ENCODE data around the gene PTPRO.

- no peak for TF ChIP-seq CTCF (IDR thresholded peaks at IDR 0.05)
- TF ChIP-seq POLR2A (IDR thresholded peaks at IDR 0.05), result no peak
Measured at GRCh38 chr12:15372352-15372751, 50.0 kb downstream of the PTPRO start.

Measured in body of pancreas (tissue), 4 donors.